Measurements from ENCODE around the gene IGFBP6. TPM values are rescaled to one million over a fixed set of nuclear protein-coding genes. Genes with fewer than 3 reads are reported as not detected.

Gene IGFBP6
- total and polyA plus RNA-seq, 9 of the 15 experiments (the other 6 are each of a cell fraction or from before 2014, with no cell fraction given): 0.15 to 1.4 (median 0.54) TPM

DNA sequence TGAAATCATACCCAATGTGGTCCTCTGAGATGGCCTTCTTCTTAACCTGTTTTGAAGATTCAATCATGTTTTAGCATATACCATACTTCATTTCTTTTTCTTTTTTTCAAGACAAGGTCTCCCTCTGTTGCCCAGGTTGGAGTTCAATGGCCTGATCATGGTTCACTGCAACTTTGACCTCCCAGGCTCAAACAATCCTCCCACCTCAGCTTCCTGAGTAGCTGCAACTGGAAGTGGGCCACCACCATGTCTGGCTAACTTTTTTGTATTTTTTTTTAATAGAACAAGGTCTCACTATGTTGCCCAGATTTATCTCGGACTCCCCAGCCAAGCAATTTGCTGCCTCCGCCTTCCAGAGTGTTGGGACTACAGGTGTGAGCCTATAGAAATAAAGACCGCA is 36.3 kb downstream of the IGFBP6 start:
- Histone ChIP-seq H3K9me1 (ENCODE audit: control insufficient read depth, insufficient read depth, low read length) (no peaks in the 10 kb centered on the region), H4K20me1 (replicated peaks; ENCODE audit: control insufficient read depth, insufficient read depth, low read length) (no peaks in the 10 kb centered on the region), H3K4me1 (replicated peaks in 1 of 2; ENCODE audit: control insufficient read depth in 2 of 2, insufficient read depth in 2 of 2, low read length in 2 of 2) (no peaks in the 10 kb centered on the region; a peak in 1 of 5 replicates), H3K9me3 (replicated peaks; ENCODE audit: control insufficient read depth, insufficient read depth, low read depth, low read length) (peaks cover 3% of the 10 kb centered on the region; the same call in 1 of the 2 replicates), H2AFZ (ENCODE audit: low read depth, low read length) (no peak overlapping the region), H3K79me2 (ENCODE audit: control insufficient read depth, insufficient read depth, low read length) (no peaks in the 10 kb centered on the region), H3K27ac (ENCODE audit: extremely low read depth, low read depth, low read length) (no peak overlapping the region), H3K27me3 (ENCODE audit: control insufficient read depth in 2 of 2, insufficient read depth in 2 of 2, low read length in 2 of 2) (peaks cover 5 to 6% of the 10 kb centered on the region in 2 experiments; a peak in 4 of 5 replicates), H3K36me3 (ENCODE audit: control insufficient read depth, insufficient read depth, low read length) (no peaks in the 10 kb centered on the region), H3K9ac (ENCODE audit: insufficient read depth in 1 of 2, low read depth in 2 of 2, low read length in 2 of 2) (no peak overlapping the region), H3K4me3 (no peak overlapping the region), H3K4me2 (ENCODE audit: insufficient read depth, low read length) (no peak overlapping the region)
- ATAC-seq (no peak), FAIRE-seq (no peak), DNase-seq (ENCODE audit: extremely low read depth in 1 of 4, low spot score in 3 of 4) (no peak)
- ChIA-PET POLR2A (no interaction called here), CTCF (ENCODE audit: low intra/inter-chr PET ratio) (no interaction called here)
- BruUV-seq (replicated peaks): no TSS peak
- TF ChIP-seq SAFB (IDR thresholded peaks at IDR 0.05; ENCODE audit: borderline replicate concordance, low read depth, low read length) (no peak), ZNF77 (CRISPR knock-in tag; IDR thresholded peaks at IDR 0.05) (no peak), FOXO4 (CRISPR knock-in tag; IDR thresholded peaks at IDR 0.05) (no peak), SAP30 (IDR thresholded peaks at IDR 0.05; ENCODE audit: borderline replicate concordance, insufficient read depth, low read depth, low read length, poor library complexity, severe bottlenecking) (no peak), ZNF140 (CRISPR knock-in tag; IDR thresholded peaks at IDR 0.05) (no peak), EP400 (IDR thresholded peaks at IDR 0.05) (no peak), TARDBP (IDR thresholded peaks at IDR 0.05) (no peak), RBFOX2 (IDR thresholded peaks at IDR 0.05; ENCODE audit: low read depth, low read length) (no peak), SMARCA4 (IDR thresholded peaks at IDR 0.05) (no peak), FIP1L1 (IDR thresholded peaks at IDR 0.05; ENCODE audit: low read depth, low read length, poor library complexity, severe bottlenecking) (no peak), XRCC5 (IDR thresholded peaks at IDR 0.05; ENCODE audit: low read depth, low read length) (no peak), TAF1 (IDR thresholded peaks at IDR 0.05; ENCODE audit: control insufficient read depth, extremely low read depth, insufficient read depth, low read length, severe bottlenecking) (no peak), IRF9 (tag; IDR thresholded peaks at IDR 0.05) (no peak), PHB (CRISPR knock-in tag; IDR thresholded peaks at IDR 0.05) (no peak)
- TF ChIP-seq, protein P1, sequence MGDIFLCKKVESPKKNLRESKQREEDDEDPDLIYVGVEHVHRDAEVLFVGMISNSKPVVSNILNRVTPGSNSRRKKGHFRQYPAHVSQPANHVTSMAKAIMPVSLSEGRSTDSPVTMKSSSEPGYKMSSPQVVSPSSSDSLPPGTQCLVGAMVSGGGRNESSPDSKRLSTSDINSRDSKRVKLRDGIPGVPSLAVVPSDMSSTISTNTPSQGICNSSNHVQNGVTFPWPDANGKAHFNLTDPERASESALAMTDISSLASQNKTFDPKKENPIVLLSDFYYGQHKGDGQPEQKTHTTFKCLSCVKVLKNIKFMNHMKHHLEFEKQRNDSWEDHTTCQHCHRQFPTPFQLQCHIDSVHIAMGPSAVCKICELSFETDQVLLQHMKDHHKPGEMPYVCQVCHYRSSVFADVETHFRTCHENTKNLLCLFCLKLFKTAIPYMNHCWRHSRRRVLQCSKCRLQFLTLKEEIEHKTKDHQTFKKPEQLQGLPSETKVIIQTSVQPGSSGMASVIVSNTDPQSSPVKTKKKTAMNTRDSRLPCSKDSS (IDR thresholded peaks at IDR 0.05; ENCODE audit: low read depth, partially characterized antibody): no peak
- 66% methylated on average over 3 of the region's 3 CpGs for WGBS (ENCODE audit: insufficient coverage, low coverage, missing lambda C conversion rate)
- in situ Hi-C loops (cut with MboI) (no loop called here), intact Hi-C loops (cut with micrococcal nuclease) (no loop called here)
